Sigmoid colon (tissue), 4 donors: ENCODE measurements around the gene TMEM229B.

Experiments
- EP300 ChIP-seq, 4 donors: sonication (generic); formaldehyde crosslinking; IDR thresholded peaks; one replicate each; pipeline ENCODE4 v1.6.1; 2017; ENCODE audit warnings: antibody characterized with exemption in 4 of 4
- POLR2A ChIP-seq, 2 donors: fragments of 450-650 bp; IDR thresholded peaks; one replicate each; pipeline ENCODE4 v1.6.1; 2016; ENCODE audit warnings: antibody characterized with exemption in 2 of 2, mild to moderate bottlenecking in 2 of 2, moderate library complexity in 2 of 2
- POLR2AphosphoS5 ChIP-seq, 4 donors: sonication (generic); formaldehyde crosslinking; IDR thresholded peaks; one replicate each; pipeline ENCODE4 v1.6.1; 2017; ENCODE audit warnings: antibody characterized with exemption in 4 of 4
- TF ChIP-seq, protein P1 (sequence below), 4 experiments: fragments of 450-650 bp in 3 of 4; fragments of 200-600 bp in 1 of 4; IDR thresholded peaks; one replicate each; pipeline ENCODE4 v1.5.1; 2016 to 2019; ENCODE audit warnings: antibody characterized with exemption in 4 of 4, mild to moderate bottlenecking in 3 of 4, moderate library complexity in 2 of 4

DNA sequence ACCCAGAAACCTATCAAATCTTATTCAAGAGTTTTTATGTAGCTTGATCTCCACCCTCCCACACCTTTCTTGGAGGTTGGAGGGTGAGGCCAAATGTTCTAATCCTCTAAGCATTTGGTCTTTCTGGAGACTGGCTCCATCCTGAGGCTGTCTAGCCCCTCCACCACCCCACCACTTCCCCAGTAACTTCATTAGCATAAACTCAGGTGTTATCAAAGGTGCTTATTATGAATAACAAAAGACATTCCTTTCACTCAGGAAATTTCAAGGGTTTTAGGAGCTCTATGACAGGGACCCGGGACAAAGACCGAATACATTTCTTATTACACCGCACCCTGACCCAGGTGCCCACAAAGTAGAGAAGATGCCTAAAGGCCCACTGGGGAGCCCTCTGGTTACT lies 2.8 kb upstream of the TMEM229B start:
- TF ChIP-seq EP300 (IDR thresholded peaks at IDR 0.05) (no peak), POLR2A (IDR thresholded peaks at IDR 0.05) (no peak), POLR2AphosphoS5 (IDR thresholded peaks at IDR 0.05) (no peak)
- TF ChIP-seq, protein P1, sequence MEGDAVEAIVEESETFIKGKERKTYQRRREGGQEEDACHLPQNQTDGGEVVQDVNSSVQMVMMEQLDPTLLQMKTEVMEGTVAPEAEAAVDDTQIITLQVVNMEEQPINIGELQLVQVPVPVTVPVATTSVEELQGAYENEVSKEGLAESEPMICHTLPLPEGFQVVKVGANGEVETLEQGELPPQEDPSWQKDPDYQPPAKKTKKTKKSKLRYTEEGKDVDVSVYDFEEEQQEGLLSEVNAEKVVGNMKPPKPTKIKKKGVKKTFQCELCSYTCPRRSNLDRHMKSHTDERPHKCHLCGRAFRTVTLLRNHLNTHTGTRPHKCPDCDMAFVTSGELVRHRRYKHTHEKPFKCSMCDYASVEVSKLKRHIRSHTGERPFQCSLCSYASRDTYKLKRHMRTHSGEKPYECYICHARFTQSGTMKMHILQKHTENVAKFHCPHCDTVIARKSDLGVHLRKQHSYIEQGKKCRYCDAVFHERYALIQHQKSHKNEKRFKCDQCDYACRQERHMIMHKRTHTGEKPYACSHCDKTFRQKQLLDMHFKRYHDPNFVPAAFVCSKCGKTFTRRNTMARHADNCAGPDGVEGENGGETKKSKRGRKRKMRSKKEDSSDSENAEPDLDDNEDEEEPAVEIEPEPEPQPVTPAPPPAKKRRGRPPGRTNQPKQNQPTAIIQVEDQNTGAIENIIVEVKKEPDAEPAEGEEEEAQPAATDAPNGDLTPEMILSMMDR (IDR thresholded peaks at IDR 0.05) = no peak
